Measurements from ENCODE around the gene CDHR2.

- TF ChIP-seq, protein P1, sequence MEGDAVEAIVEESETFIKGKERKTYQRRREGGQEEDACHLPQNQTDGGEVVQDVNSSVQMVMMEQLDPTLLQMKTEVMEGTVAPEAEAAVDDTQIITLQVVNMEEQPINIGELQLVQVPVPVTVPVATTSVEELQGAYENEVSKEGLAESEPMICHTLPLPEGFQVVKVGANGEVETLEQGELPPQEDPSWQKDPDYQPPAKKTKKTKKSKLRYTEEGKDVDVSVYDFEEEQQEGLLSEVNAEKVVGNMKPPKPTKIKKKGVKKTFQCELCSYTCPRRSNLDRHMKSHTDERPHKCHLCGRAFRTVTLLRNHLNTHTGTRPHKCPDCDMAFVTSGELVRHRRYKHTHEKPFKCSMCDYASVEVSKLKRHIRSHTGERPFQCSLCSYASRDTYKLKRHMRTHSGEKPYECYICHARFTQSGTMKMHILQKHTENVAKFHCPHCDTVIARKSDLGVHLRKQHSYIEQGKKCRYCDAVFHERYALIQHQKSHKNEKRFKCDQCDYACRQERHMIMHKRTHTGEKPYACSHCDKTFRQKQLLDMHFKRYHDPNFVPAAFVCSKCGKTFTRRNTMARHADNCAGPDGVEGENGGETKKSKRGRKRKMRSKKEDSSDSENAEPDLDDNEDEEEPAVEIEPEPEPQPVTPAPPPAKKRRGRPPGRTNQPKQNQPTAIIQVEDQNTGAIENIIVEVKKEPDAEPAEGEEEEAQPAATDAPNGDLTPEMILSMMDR (IDR thresholded peaks at IDR 0.05) = no peak
- no peak for TF ChIP-seq POLR2A (IDR thresholded peaks at IDR 0.05)
These were observed 47.8 kb upstream of the CDHR2 start for GRCh38 chr5:176501333-176501732.

All from uterus (tissue), 2 donors.